GM19238 (cell line): ENCODE results near the gene CALML3.
"Not testable (repeated sequence)": the region's sequence is repeated elsewhere in the genome, so short reads cannot be mapped to it uniquely, and the experiment has no call there.

Source experiments
- DNase-seq: peaks from one replicate; pipeline ENCODE4 v3.0.0; 2011; ENCODE audit warnings: low spot score; ENCODE audit not compliant: insufficient read length

CALML3 gene

GRCh38 chr10:5553400-5554170 lies 28.8 kb downstream of the CALML3 start:
- no peak for DNase-seq

- DNase-seq: no peak
Measured at GRCh38 chr10:5555021-5555510, 30.3 kb downstream of the CALML3 start.

GRCh38 chr10:5555881-5556280 lies 31.1 kb downstream of the CALML3 start:
- DNase-seq: no peak

GRCh38 chr10:5556576-5556975 lies 31.8 kb downstream of the CALML3 start:
- DNase-seq: no peak

GRCh38 chr10:5557040-5557721 lies 32.4 kb downstream of the CALML3 start:
- no peak for DNase-seq

GRCh38 chr10:5557799-5558771 lies 33.3 kb downstream of the CALML3 start:
- DNase-seq: no peak

GRCh38 chr10:5559022-5559421 lies 34.3 kb downstream of the CALML3 start:
- not testable (repeated sequence) for DNase-seq

- no peak for DNase-seq
Measured at GRCh38 chr10:5559642-5560141, 34.9 kb downstream of the CALML3 start.

- DNase-seq: no peak
Measured at GRCh38 chr10:5560142-5560816, 35.5 kb downstream of the CALML3 start.

- no peak for DNase-seq
Measured at GRCh38 chr10:5560817-5561703, 36.3 kb downstream of the CALML3 start.

GRCh38 chr10:5561704-5562645 lies 37.2 kb downstream of the CALML3 start:
- no peak for DNase-seq

- DNase-seq: no peak
Measured at GRCh38 chr10:5563321-5563961, 38.7 kb downstream of the CALML3 start.

GRCh38 chr10:5563991-5564536 lies 39.3 kb downstream of the CALML3 start:
- no peak for DNase-seq

GRCh38 chr10:5564537-5565204 lies 39.9 kb downstream of the CALML3 start:
- no peak for DNase-seq

GRCh38 chr10:5565205-5565545 lies 40.4 kb downstream of the CALML3 start:
- DNase-seq: no peak

- no peak for DNase-seq
Measured at GRCh38 chr10:5565671-5566581, 41.2 kb downstream of the CALML3 start.
